OCI-LY3 (cell line): ENCODE measurements around the gene ATP10D.

ENCODE experiments used
- EZH2phosphoT487 ChIP-seq: fragments of 200-600 bp; shearing (Covaris generic); IDR thresholded peaks from 2 replicates; pipeline ENCODE4 v1.6.1; 2018; ENCODE audit warnings: antibody characterized with exemption, mixed run types, low read depth
- TF ChIP-seq, protein P1 (sequence below): fragments of 200-600, 300-600 bp; sonication (generic); IDR thresholded peaks from 2 replicates; pipeline ENCODE4 v1.5.1; 2014; ENCODE audit warnings: antibody characterized with exemption, low read length, low read depth

DNA sequence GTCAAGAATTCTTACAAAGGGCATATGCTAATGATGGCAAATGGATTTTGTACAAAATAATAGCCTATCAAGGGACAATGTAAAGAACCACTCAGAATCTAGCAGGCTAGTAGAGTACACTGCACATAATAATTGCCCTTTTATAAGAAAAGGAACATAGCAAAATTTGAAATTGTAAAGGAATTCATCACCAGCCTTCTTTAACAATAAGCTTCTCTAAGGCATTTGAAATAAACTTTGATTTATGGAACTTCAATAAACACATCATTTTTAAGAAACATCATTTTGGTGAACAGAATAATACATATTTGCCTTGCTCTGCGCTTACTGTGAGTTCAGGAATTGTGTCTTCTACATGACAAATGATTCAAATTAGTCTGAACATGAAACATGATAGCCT, 9.7 kb upstream of the ATP10D start:
- TF ChIP-seq, protein P1, sequence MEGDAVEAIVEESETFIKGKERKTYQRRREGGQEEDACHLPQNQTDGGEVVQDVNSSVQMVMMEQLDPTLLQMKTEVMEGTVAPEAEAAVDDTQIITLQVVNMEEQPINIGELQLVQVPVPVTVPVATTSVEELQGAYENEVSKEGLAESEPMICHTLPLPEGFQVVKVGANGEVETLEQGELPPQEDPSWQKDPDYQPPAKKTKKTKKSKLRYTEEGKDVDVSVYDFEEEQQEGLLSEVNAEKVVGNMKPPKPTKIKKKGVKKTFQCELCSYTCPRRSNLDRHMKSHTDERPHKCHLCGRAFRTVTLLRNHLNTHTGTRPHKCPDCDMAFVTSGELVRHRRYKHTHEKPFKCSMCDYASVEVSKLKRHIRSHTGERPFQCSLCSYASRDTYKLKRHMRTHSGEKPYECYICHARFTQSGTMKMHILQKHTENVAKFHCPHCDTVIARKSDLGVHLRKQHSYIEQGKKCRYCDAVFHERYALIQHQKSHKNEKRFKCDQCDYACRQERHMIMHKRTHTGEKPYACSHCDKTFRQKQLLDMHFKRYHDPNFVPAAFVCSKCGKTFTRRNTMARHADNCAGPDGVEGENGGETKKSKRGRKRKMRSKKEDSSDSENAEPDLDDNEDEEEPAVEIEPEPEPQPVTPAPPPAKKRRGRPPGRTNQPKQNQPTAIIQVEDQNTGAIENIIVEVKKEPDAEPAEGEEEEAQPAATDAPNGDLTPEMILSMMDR = no peak
- no peak for TF ChIP-seq EZH2phosphoT487
